ENCODE results near the gene ABL2.

ABL2 gene

DNA sequence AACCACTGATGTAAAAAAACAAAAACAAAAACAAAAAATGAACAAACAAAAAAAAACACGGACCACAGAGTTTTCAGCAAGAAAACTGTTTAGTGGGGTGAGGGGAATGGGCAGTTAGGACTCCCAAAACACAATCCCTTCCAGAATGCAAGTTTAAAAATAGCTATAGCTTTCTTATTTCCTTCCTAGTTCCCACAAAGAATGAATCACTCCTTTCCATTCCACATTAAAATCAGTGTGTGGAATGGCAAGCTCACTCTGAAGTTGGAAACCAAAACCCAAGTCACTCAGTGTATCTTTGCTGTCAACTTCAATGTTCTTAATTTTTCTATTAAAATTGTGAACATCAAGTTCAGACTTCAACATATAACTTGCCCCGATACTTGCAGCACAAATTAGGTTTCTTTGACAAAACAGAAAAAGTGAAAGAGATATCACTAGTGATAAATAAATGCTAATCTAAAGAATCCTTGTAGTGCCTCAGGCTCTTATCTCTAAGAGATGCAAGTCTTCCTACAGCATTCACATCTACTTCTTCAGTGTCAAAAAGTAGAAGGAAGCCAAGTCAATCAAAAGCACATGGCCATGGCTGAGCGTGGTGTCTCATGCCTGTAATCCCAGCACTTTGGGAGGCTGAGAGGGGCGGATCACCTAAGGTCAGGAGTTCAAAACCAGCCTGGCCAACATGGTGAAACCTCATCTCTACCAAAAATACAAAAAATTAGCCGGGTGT, 102.1 kb downstream of the ABL2 start:
- peak; percentile 64 for DNase-seq

GRCh38 chr1:179126338-179127060, 103.0 kb downstream of the ABL2 start:
- no peak for DNase-seq

DNA sequence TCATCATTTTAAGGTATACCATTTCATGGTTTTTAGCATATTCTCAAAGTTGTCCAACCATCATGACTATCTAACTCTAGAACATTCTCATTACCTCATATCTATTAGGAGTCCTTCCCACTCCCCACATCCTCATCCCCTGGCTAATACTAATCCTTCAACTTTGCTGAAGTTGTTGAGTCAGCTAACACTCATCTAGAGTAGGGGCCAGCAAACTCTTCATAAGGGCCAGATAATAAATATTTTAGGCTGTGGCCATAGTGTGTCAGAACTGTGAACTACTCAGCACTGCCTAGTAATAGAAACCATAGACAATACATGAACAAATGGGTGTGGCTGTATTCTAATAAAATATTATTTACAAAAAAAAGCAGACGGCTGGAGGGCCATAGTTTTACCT, 104.6 kb downstream of the ABL2 start:
- DNase-seq: peak; percentile 60

DNA sequence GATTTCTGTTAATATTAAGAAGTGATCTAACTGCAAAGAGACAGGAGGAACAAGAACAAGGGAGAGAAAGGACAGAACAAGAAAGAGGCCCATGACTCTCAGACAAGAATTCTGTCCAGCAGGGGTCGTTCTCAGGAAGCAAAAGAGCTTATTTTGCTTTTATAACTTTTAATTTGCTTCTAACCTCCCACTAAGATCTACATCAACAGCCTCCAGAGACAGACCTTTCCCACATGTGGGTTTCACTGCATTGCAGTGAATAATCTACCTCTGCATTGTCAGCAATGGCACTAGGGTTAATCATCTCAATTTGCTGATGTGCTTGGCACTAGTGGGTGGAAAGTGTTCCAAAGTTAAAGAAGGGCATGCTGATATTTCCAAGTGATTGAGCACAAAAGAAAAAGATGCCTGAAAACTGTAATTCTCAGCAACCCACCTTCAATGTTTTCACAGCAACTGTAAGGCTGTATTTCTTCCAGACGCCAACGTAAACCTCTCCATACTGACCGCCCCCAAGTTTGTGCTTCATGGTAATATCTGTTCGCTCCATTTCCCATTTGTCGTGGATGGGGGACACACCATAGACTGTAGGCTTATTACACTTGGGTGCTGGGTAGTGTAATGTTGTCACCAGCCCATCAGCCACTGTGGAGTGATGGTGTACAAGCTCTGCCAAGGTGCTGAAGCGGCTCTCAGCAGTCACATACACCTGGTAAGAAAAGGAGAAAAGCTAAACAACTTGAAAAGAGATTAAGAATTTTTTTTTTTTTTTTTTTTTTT, 108.1 kb downstream of the ABL2 start:
- peak; percentile 58 for DNase-seq

GRCh38 chr1:179120736-179121135, 108.7 kb downstream of the ABL2 start:
- no peak for DNase-seq

GRCh38 chr1:179119513-179119912, 110.0 kb downstream of the ABL2 start:
- no peak for DNase-seq

DNA sequence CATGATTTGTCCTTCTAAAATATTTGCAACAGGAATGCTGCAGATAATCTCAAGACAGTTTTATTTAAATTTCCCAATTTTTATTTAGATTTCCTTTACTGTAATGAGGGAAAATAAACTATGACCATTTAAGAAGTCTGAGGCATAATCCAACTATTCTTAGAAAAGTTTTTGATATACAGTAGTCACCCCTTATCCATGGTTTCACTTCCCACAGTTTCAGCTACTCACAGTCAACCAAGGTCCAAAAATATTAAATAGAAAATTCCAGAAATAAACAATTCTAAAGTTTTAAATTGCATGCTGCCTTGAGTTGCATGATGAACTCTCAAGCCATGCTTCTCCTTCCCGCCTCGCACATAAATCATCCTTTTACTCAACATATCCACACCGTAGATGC, 114.3 kb downstream of the ABL2 start:
- no peak for DNase-seq

- DNase-seq: no peak
Observed at GRCh38 chr1:179108644-179109043, 120.8 kb downstream of the ABL2 start.

DNA sequence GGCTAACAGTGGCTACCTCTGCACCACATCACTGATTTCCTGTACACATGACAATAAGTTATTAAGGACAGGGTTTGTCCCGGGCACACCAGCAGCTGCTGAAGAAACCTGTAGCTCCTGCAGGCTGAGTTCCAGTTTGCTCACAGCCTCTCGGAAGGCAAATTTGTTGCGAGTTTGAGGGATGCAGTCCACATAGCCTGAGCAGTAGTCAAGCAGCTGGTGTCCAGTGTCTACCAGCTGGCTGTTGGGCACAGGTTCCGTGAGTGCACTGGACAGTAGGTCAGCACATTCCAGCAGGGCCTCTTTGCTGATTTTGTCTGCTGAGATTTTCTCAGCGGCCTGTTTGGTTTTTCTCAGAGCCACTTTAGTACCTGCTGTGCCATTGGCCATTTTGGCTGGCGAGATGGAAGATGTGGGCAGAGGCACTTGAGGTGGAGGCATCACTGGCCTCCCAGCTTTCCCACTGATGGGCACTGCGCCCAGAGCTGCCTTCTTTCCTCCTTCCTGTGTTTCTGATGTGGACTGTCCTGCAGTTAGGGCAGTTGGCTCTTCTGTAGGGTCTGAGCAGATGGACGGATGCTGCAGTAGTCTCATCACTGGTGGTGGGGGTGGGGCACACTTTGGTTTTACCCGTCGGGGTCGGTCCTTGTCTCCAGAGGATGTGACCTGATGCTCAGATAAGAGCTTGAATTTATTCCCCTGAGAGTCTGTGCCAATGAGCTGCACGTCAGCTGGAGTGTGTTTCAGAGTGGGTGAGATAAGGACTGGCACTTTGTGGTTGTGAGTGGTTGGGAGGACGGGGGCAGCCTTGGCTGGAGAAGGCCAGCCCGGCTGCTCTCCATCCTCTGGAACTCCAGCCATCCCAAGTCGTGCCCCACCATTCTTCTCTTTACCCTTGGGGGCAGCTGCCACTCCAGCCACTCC, 121.5 kb downstream of the ABL2 start:
- DNase-seq: no peak

DNA sequence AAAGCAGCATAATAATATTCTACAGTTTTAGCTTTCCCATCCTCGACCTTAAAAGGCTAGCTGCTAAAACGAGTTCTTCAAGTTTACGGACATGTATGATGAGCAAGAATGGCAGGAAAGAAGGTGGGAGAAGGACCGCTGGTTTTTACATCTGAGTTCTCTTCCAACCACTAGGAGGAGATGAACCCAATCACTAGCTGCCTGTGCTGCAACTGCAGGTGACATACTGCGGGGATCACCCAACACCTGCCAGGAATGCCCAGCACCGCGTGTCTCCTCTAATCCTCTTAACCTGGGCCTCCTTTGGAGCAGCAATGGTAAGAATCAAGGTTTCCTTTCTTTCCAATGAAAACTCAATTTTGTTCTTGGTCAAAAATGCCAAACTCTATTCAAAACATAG, 124.1 kb downstream of the ABL2 start:
- DNase-seq: no peak

- no peak for DNase-seq
Observed at GRCh38 chr1:179104611-179105250, 124.7 kb downstream of the ABL2 start.

DNA sequence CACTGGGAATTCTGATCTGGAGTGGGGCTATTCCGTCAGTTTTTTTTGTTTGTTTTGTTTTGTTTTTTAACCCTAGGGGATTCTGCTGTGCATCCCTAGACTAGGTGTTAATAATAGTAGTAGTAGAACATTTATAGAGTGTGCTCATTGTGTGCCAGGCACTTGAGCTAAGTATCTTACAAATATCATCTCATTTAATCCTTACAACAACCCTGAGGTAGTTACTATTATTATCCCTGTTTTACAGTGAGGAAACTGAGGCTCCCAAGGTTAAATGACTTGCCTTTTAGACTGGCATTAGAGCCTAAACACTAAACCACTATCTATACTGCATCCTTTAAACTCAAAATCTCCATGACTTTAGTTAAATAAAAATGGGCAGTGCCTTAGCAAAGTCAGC, 125.5 kb downstream of the ABL2 start:
- DNase-seq: no peak

DNA sequence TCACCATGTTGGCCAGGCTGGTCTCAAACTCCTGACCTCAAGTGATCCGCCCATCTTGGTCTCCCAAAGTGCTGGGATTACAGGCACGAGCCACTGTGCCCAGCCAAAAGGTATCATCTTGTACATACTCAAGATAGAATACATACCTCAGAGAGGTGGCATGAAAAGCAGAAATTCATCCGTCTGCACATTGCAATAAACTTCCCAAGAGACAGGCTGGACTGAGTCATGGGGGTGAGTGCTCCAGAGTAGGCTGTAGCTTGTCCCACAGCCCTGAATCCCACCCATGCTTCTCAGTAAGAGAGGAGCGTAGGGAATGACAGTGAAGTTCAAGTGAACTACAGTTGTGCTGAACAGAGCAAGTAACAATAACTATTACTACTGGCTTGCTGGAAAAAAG, 127.9 kb downstream of the ABL2 start:
- DNase-seq: no peak

DNA sequence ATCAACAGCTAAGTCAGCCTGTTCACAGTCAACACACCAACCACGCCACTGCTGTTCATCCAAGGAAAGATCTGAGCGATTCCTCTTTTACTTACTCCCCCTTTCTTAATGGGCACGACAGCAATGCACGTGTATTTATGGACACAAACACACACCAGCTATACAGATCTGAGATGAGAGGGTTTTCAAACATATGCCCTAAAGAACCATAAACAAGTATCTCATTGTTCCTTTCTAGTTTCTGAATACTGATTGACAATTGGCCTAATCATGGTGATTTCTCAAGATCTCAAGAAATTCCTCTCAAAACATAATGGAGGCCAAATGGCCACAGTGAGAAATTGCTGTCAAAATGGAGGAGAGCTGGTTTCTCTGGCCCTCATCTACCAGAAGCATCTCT, 129.6 kb downstream of the ABL2 start:
- DNase-seq: no peak

DNA sequence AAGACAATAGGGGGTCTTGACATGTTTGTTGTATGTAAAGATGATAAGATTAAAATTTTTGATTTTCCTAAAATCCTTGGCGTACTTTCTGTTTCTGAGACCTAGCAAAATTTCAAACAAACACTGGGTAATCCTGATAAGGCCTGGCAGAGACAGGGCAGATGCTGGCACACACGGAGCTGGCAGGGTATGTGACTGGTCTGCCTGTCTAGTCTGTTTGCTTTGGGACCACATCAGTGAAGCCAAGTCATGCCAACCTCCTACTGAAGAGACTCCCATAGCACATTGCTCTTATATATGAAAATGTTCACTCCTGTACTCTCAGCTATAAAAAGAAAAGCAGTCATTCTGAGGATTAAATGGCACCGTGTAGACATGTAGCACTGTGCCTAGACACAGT, 133.6 kb downstream of the ABL2 start:
- DNase-seq: no peak

GRCh38 chr1:179095377-179095776, 134.1 kb downstream of the ABL2 start:
- DNase-seq: no peak

DNA sequence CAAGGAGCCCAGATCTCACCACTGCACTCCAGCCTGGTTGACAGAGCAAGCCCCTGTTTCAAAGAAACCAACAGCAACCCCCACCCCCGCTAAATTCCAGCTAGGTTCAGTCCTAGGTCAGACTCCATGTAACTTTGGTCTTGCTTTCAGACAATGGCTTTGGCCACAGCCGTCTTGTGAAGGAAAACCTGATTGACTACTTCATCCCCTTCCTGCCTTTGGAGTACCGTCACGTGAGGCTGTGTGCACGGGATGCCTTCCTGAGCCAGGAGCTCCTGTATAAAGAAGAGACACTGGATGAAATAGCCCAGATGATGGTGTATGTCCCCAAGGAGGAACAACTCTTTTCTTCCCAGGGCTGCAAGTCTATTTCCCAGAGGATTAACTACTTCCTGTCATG, 134.7 kb downstream of the ABL2 start:
- DNase-seq: no peak

DNA sequence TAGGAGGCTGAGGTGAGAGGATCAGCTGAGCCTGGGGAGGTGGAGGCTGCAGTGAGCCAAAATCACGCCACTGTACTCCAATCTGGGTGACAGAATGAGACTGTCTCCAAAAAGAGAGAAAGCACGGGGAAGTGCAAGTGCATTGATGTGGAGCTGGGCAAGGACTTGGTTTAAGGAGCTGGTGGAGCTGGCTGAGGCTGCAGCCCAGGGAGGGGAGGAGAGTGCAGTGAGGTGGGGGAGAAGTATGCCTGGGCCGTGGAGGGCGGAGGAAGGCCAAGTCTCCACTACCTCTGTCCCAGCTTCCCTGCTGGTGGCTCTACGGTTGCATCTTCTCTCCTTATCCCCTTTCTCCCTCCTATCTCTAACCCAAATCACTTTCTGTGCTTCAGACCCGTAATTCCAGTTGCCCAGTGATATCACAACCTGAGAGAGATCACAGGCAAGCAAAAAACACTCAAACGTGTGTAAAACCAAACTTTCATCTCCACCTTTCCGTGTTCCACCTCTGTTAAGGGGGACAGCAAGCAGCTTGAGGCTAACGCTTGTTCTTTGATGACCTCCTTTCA, 136.5 kb downstream of the ABL2 start:
- no peak for DNase-seq

DNA sequence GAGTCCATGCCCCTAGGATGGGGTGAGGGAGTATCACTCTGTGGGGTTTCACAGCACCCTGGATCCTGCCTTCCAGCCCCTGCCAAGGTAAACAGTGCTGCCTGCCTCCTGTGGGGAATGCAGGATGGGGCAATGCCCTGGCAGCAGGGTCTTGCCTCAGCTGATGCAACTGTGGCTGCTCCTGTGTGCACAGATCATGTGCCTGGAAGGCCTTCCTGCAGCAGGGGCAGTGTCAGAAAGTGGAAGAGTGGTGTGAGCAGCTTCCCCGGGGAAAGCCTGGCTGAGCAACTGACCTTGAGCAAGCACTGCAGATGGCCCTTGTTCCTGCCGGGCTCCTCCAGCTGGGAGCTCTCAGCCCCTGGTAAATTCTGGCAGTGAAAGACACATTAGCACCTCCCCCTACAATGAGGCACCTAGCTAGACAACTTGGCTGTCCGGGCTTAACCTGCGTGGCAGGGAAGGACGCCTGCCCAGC, 137.7 kb downstream of the ABL2 start:
- peak; percentile 57 for DNase-seq

- no peak for DNase-seq
Observed at GRCh38 chr1:179090923-179091322, 138.6 kb downstream of the ABL2 start.

DNA sequence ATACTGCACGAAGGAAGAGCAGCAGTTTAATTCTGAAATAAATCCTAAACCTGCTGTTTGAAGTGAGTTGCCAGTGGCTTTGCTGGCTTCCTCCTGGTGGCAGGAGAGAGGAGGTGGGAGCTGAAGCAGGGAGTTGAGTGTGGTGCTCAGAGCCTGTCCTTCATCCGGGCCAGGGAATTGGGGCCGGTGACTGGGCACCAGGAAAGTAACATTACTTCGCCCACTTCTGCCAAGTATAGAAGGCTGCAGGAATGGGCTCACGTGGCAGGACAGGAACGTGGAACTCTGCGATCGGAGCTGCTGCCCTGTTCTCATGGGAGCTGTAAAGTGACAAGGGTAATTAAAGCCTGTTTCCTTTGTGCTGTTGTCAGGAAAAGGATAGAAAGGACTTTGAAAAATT, 139.0 kb downstream of the ABL2 start:
- DNase-seq: no peak

All from EL (cell line).